Measurements from ENCODE around the gene UGT1A10.

UGT1A10 gene

GRCh38 chr2:233656443-233656842 is 20.2 kb downstream of the UGT1A10 start:
- no peak for DNase-seq

GRCh38 chr2:233658610-233659009 is 22.4 kb downstream of the UGT1A10 start:
- DNase-seq = no peak

- DNase-seq = no peak
These were observed 27.7 kb downstream of the UGT1A10 start for GRCh38 chr2:233663911-233664310.

GRCh38 chr2:233668605-233669260 is 32.5 kb downstream of the UGT1A10 start:
- no peak for DNase-seq

GRCh38 chr2:233671290-233672161 is 35.3 kb downstream of the UGT1A10 start, which contains the start of gene UGT1A9:
UGT1A9 (plus strand) TSS chr2:233671898; CDS start chr2:233671935, 37 bp downstream.
- no peak for DNase-seq

GRCh38 chr2:233672886-233673285 is 36.6 kb downstream of the UGT1A10 start:
- no peak for DNase-seq

GRCh38 chr2:233673896-233674295 is 37.6 kb downstream of the UGT1A10 start:
- DNase-seq = no peak

GRCh38 chr2:233674314-233674713 is 38.1 kb downstream of the UGT1A10 start:
- no peak for DNase-seq

- DNase-seq = no peak
These were observed 38.7 kb downstream of the UGT1A10 start for GRCh38 chr2:233674995-233675394.

GRCh38 chr2:233676046-233676445 is 39.8 kb downstream of the UGT1A10 start:
- DNase-seq = no peak

GRCh38 chr2:233679196-233679595 is 42.9 kb downstream of the UGT1A10 start:
- DNase-seq = no peak

GRCh38 chr2:233680361-233681045 is 44.3 kb downstream of the UGT1A10 start:
- DNase-seq = no peak

GRCh38 chr2:233681521-233682099 is 45.4 kb downstream of the UGT1A10 start, which contains the start of gene UGT1A7:
UGT1A7 (plus strand) TSS chr2:233681901; CDS start chr2:233681938, 37 bp downstream.
- DNase-seq = no peak

GRCh38 chr2:233684640-233685039 is 48.4 kb downstream of the UGT1A10 start:
- no peak for DNase-seq

- no peak for DNase-seq
These were observed 50.7 kb downstream of the UGT1A10 start for GRCh38 chr2:233686928-233687327.

GRCh38 chr2:233688341-233688740 is 52.1 kb downstream of the UGT1A10 start:
- DNase-seq = no peak

GRCh38 chr2:233689031-233689430 is 52.8 kb downstream of the UGT1A10 start:
- no peak for DNase-seq

- DNase-seq = no peak
These were observed 53.3 kb downstream of the UGT1A10 start for GRCh38 chr2:233689501-233689900.

GRCh38 chr2:233690444-233690843 is 54.2 kb downstream of the UGT1A10 start:
- DNase-seq = no peak

- DNase-seq = no peak
These were observed 55.5 kb downstream of the UGT1A10 start for GRCh38 chr2:233691443-233692433.

- no peak for DNase-seq
These were observed 56.4 kb downstream of the UGT1A10 start, which contains the start of gene UGT1A6 for GRCh38 chr2:233692648-233693047. UGT1A6 (plus strand) TSS chr2:233692890; CDS start chr2:233693005, 115 bp downstream.

- DNase-seq = no peak
These were observed 57.7 kb downstream of the UGT1A10 start for GRCh38 chr2:233693963-233694362.

Measured in cerebellar nuclear complex (tissue), 1 donor.